HFF-Myc (cell line): ENCODE measurements around the gene NLRP13.

Source experiments
- DNase-seq: peaks from one replicate; pipeline ENCODE4 v3.0.0-alpha.2; 2011; ENCODE audit warnings: low read depth; ENCODE audit errors: extremely low read depth
- H3K4me3 ChIP-seq: replicated peaks from 2 replicates; pipeline ENCODE4 v1.5.1; 2011; ENCODE audit warnings: low read depth, mild to moderate bottlenecking, control low read depth, low read length
- CTCF ChIP-seq: IDR thresholded peaks from 2 replicates; pipeline ENCODE4 v1.5.1; 2012; ENCODE audit warnings: mild to moderate bottlenecking, low read depth, low read length, control low read depth; ENCODE audit errors: missing control alignments

Gene NLRP13

GRCh38 chr19:55858969-55859368, 73.2 kb downstream of the NLRP13 start:
- no peak for DNase-seq
- no peak for TF ChIP-seq CTCF
- no peak overlapping the region for H3K4me3 ChIP-seq

DNA sequence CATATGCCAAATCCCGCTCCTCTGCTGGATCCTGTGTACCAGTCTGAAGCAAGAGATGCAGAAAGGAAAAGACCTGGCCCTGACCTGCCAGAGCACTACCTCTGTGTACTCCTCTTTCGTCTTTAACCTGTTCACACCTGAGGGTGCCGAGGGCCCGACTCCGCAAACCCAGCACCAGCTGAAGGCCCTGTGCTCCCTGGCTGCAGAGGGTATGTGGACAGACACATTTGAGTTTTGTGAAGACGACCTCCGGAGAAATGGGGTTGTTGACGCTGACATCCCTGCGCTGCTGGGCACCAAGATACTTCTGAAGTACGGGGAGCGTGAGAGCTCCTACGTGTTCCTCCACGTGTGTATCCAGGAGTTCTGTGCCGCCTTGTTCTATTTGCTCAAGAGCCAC, 73.7 kb downstream of the NLRP13 start:
- H3K4me3 ChIP-seq = no peak overlapping the region
- no peak for DNase-seq
- no peak for TF ChIP-seq CTCF

DNA sequence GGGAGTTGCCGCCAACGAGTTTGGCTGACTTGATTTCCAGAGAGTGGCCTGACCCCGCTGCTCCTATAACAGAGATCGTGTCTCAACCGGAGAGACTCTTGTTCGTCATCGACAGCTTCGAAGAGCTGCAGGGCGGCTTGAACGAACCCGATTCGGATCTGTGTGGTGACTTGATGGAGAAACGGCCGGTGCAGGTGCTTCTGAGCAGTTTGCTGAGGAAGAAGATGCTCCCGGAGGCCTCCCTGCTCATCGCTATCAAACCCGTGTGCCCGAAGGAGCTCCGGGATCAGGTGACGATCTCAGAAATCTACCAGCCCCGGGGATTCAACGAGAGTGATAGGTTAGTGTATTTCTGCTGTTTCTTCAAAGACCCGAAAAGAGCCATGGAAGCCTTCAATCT, 74.2 kb downstream of the NLRP13 start:
- no peak for TF ChIP-seq CTCF
- no peak overlapping the region for H3K4me3 ChIP-seq
- no peak for DNase-seq

GRCh38 chr19:55857149-55857548, 75.0 kb downstream of the NLRP13 start:
- DNase-seq = no peak
- H3K4me3 ChIP-seq = no peak overlapping the region
- TF ChIP-seq CTCF = no peak

- no peak for DNase-seq
- no peak overlapping the region for H3K4me3 ChIP-seq
- no peak for TF ChIP-seq CTCF
Observed at GRCh38 chr19:55855160-55855559, 77.0 kb downstream of the NLRP13 start.
